LoVo (cell line): Measurements from ENCODE around the gene KDM5C.
A peak's percentile ranks its signal among the peaks of the same experiment; 100 is the strongest.
"Not testable (repeated sequence)": the region's sequence is repeated elsewhere in the genome, so short reads cannot be mapped to it uniquely, and the experiment has no call there.

Experiments used
- DNase-seq: peaks from one replicate; pipeline ENCODE4 v3.0.0-alpha.2; 2016; ENCODE audit warnings: low spot score

KDM5C gene

GRCh38 chrX:53190363-53190960 lies 34.5 kb downstream of the KDM5C start:
- DNase-seq: no peak

DNA sequence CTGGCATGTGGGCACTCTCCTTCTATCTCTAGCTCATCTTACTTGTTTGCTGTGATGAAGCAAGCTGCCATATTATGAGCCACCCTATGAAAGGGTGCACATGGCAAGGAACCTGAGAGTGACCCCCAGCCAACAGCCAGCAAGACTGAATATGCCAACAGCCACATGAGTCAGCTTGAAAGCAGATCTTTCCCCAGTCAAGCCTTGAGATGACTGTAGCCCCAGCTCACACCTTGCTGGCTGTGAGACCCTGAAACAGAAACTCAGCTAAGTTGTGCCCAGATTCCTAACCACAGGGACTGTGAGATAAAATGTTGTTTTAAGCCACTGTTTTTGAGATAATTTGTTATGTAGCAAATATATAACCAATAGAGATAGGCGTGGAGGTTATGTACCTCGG lies 36.2 kb downstream of the KDM5C start:
- DNase-seq: no peak

DNA sequence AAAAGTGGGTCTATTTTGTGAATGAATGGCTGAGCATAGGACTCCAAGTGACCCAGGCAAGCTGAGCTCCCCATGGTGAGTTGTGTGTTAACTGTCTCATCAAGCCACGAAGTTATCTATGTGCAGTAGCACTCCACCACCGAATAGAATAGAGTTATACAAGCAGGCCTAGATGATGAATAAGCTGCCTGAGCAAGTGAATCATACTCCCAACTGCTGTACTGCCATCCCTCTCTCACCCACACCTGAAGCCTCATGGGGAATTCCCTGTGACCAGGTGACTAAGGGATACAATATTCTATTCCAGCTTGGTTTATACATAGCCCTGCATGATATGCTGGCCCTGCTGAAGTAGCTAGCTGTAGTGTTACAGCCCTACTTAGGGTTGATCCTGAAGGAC lies 38.7 kb downstream of the KDM5C start:
- peak; percentile 5 for DNase-seq

- no peak for DNase-seq
Measured at GRCh38 chrX:53184836-53185235, 40.2 kb downstream of the KDM5C start.

DNA sequence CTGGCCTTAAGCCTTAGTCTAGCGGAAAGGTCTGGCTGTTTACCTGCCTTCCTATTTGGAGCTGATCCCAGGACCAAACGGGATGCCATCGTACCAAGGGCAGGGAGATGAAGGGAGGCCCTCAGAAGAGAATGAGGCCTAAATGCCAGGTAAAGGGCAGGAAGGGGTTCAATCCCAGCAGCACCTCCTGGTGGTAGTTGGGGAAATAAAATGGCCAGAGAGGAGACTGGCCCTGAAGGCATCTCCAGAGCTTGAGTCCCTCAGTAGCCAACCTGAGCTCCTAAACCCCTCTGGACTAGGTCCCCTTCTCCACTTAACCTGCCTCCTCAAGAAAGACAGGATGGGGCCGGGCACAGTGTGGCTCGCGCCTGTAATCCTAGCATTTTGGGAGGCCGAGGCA lies 53.7 kb downstream of the KDM5C start:
- DNase-seq: no peak

GRCh38 chrX:53166103-53166502 lies 58.9 kb downstream of the KDM5C start:
- DNase-seq: no peak

DNA sequence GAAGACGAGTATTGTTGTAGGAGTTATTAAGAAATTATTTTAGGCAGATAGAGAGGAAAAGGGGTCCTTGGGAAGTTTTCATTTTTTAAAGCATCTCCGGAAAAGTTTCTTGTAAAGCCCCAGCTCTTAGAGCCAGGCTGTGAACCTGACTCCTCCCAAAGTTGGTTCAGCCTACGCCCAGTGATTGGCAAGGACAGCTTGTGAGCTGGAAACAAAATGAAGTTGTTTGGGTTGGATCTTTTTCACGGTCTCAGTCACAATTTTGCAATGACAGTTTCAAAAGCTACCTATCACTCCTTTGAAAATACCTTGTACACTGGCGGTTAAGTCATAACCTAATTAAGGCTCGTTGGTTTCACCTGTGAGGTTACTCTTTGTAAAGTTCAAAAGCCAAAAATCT lies 60.4 kb downstream of the KDM5C start:
- DNase-seq: not testable (repeated sequence)

DNA sequence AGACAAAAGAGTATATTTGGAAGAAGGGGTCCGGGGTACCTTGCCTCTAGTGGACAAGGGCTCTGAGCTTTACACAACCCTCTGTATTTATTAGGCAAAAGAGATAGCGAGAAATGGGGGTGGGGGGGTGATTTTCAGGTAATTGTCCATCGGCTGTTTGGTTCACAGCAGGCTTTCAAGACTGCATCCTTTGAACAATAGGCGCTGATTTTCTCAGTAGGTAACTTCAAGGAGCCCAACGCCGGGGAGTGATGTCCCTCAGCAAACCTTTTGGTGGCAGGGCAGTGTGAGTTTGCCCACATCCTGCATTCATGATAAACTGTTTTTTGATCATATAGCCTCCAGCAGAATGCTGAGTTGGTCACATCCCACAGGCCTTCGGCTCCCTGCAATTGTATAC lies 61.6 kb downstream of the KDM5C start:
- no peak for DNase-seq

GRCh38 chrX:53160297-53160983 lies 64.6 kb downstream of the KDM5C start:
- DNase-seq: no peak

DNA sequence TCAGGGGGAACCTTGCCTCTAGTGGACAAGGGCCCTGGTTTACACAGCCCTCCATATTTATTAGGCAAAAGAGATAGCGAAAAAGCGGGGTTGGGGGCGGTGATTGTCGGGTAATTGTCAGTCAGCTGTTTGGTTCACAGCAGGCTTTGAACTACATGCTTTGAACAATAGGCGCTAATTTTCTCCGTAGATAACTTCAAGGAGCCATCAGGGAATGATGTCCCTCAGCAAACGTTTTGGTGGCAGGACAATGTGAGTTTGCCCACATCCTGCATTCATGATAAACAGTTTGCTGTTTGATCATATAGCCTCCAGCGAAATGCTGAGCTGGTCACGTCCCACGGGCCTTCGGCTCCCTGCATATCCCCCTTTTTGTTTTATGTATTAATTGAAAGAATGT lies 65.8 kb downstream of the KDM5C start:
- DNase-seq: no peak

DNA sequence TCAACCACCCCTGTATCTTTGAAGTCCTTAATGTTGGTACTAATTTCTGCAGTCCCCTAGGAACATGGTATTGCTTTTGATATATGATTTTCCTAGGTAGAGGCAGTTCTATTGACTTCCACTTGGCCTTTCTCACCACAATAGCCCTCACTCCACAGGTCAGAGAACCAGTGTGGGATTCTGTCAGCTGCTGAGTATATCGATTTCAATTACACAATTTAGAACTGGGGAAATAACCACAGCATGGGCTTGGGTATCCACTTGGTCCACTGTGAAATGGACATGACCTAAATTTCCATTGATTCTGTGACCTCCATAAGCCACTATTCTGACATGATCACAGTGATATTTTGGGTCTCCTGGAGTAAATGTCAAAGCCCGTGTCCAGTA lies 68.8 kb downstream of the KDM5C start:
- DNase-seq: no peak

DNA sequence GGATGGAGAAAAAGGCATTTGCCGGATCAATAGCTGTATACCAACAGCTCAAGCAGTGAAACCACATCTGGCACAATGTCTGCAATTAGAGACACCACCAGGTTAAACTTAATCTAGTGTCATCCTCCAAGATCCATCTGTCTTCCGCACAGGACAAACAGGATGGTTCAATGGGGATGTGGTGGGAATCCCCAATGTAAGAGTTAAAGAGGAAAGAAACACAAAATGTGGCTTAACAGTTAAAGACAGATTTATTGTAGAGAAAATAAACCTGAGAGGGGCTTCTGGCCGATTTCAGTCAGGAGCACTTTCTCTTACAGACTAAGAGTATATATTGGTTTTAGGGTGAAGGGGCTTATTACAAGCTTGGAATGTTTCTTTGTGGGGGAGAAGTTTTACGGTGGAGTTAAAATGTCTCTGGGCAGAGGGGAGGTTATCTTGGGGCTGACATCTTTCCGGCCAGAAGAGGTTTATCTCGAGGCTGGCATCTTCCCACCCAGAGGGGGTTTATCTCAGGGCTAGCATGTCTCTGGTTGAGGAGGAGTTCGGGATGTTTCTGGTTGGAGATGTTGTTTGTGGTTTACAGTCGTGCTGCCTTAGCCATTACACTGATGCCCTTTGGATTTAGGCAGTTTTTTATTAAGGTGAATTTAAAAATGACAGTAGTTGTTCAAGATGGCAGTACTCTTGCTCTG lies 69.3 kb downstream of the KDM5C start:
- DNase-seq: no peak

DNA sequence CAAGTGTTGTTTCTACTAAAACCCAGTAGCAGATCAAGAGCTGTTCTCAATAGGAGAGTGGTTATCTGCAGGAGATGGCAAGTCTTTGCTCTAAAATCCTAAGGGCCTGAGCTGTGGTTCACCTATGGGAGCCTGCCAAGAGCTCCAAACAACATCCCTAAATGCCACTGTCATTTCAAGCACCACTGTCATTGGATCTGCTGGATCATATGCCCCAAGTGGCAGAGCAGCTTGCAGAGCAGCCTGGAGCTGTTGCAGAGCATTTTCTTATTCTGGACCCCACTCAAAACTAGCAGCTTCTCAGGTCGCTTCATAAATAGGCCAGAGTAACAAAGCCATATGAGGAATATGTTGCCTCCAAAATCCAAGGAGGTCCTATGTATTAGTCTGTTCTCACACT lies 71.4 kb downstream of the KDM5C start:
- no peak for DNase-seq
